DND-41 (cell line): ENCODE measurements around the gene ZNF135.
A peak's percentile ranks its signal among the peaks of the same experiment; 100 is the strongest.

Experiments used
- ATAC-seq: fragments of 200-7000 bp; cut with Tn5 transposase; 3 replicates; pipeline ENCODE4 v1.9.1; 2021; ENCODE audit warnings: low read depth; ENCODE audit not compliant: insufficient read depth
- DNase-seq: peaks from one replicate; pipeline ENCODE4 v3.0.0-alpha.2; 2020
- H2AFZ ChIP-seq: 2 replicates; pipeline ENCODE4 v1.6.0; 2012; ENCODE audit warnings: low read depth, low read length
- H3K27ac ChIP-seq: 2 replicates; pipeline ENCODE4 v1.5.1; 2012; ENCODE audit warnings: low read length, inconsistent platforms
- H3K27me3 ChIP-seq: fragments of 200-600 bp; sonication (generic); 2 replicates; pipeline ENCODE4 v1.6.0; 2012; ENCODE audit warnings: low read length, mild to moderate bottlenecking, inconsistent platforms; ENCODE audit not compliant: insufficient read depth, poor library complexity
- H3K36me3 ChIP-seq: 2 replicates; pipeline ENCODE4 v1.5.1; 2012; ENCODE audit warnings: low read length, inconsistent platforms; ENCODE audit not compliant: insufficient read depth
- H3K4me1 ChIP-seq: 2 replicates; pipeline ENCODE4 v1.5.1; 2012; ENCODE audit warnings: mild to moderate bottlenecking, low read length; ENCODE audit not compliant: insufficient read depth
- H3K4me2 ChIP-seq: 2 replicates; pipeline ENCODE4 v1.6.0; 2012; ENCODE audit warnings: mild to moderate bottlenecking, moderate library complexity, low read length, inconsistent platforms; ENCODE audit not compliant: insufficient read depth
- H3K4me3 ChIP-seq, 2 experiments: fragments of 200-600 bp in 1 of 2; shearing (Covaris generic) in 1 of 2; 2 replicates each; pipeline ENCODE4 v1.5.1; 2012 to 2016; ENCODE audit warnings: inconsistent platforms in 2 of 2, low read length in 2 of 2, mild to moderate bottlenecking in 2 of 2, low read depth in 1 of 2, moderate library complexity in 1 of 2
- H3K79me2 ChIP-seq: 2 replicates; pipeline ENCODE4 v1.6.0; 2012; ENCODE audit warnings: low read length, inconsistent platforms; ENCODE audit not compliant: insufficient read depth
- H3K9ac ChIP-seq: 2 replicates; pipeline ENCODE4 v1.6.0; 2012; ENCODE audit warnings: low read depth, mild to moderate bottlenecking, inconsistent platforms, low read length, moderate library complexity
- H3K9me3 ChIP-seq: 2 replicates; pipeline ENCODE4 v1.5.1; 2012; ENCODE audit warnings: low read length, moderate library complexity, mild to moderate bottlenecking, inconsistent platforms; ENCODE audit not compliant: insufficient read depth, severe bottlenecking
- H4K20me1 ChIP-seq: 2 replicates; pipeline ENCODE4 v1.6.0; 2012; ENCODE audit warnings: low read length; ENCODE audit not compliant: insufficient read depth
- CTCF ChIP-seq: IDR thresholded peaks from 2 replicates; pipeline ENCODE4 v1.5.1; 2012; ENCODE audit warnings: borderline replicate concordance, low read length, moderate library complexity, mild to moderate bottlenecking; ENCODE audit not compliant: poor library complexity, severe bottlenecking; ENCODE audit errors: extremely low read depth
- EZH2 ChIP-seq: IDR thresholded peaks from 3 replicates; pipeline ENCODE4 v1.6.1; 2012; ENCODE audit warnings: borderline replicate concordance, low read depth, mild to moderate bottlenecking, moderate library complexity, low read length, inconsistent platforms; ENCODE audit not compliant: severe bottlenecking

The ZNF135 gene

GRCh38 chr19:58097781-58098681 lies 38.9 kb downstream of the ZNF135 start, which contains the start of gene ZSCAN18:
ZSCAN18 (minus strand) TSS chr19:58098231; CDS start chr19:58090267, 7,964 bp downstream.
- H2AFZ ChIP-seq, result peak within 1 kb of the TSS; percentile 76
- ATAC-seq, result peak; percentile 97
- H3K9ac ChIP-seq, result peak within 1 kb of the TSS; percentile 99

GRCh38 chr19:58098682-58098998 lies 39.6 kb downstream of the ZNF135 start:
- peak overlapping the region; percentile 76 for H2AFZ ChIP-seq
- H3K9me3 ChIP-seq, result peaks cover 7% of the 10 kb centered on the region
- H3K36me3 ChIP-seq, result peaks cover 12% of the 10 kb centered on the region
- TF ChIP-seq EZH2, result no peak
- no peak for TF ChIP-seq CTCF
- H3K27ac ChIP-seq, result peak overlapping the region; percentile 58
- no peaks in the 10 kb centered on the region for H4K20me1 ChIP-seq
- no peaks in the 10 kb centered on the region for H3K27me3 ChIP-seq
- peak overlapping the region; percentile 99 for H3K9ac ChIP-seq
- H3K4me1 ChIP-seq, result peaks cover 21% of the 10 kb centered on the region
- peak overlapping the region; percentile 96 to 100; a peak in 3 of 4 replicates for H3K4me3 ChIP-seq
- H3K79me2 ChIP-seq, result peaks cover 30% of the 10 kb centered on the region
- H3K4me2 ChIP-seq, result peak overlapping the region; percentile 74
- no peak for DNase-seq
- no peak for ATAC-seq

More at GRCh38 chr19:58097781-58098681, 38.9 kb downstream of the ZNF135 start, which contains the start of gene ZSCAN18:
- H3K27me3 ChIP-seq, result no peaks in the 10 kb centered on the region
- H3K36me3 ChIP-seq, result peaks cover 12% of the 10 kb centered on the region
- H3K79me2 ChIP-seq, result peaks cover 30% of the 10 kb centered on the region
- TF ChIP-seq CTCF (no peak), EZH2 (no peak)
- peak within 1 kb of the TSS; percentile 96 to 100 for H3K4me3 ChIP-seq
- DNase-seq, result peak; percentile 98
- peak within 1 kb of the TSS; percentile 95 for H3K27ac ChIP-seq
- H4K20me1 ChIP-seq, result no peaks in the 10 kb centered on the region
- H3K4me2 ChIP-seq, result peak within 1 kb of the TSS; percentile 74
- peaks cover 21% of the 10 kb centered on the region for H3K4me1 ChIP-seq
- H3K9me3 ChIP-seq, result peaks cover 7% of the 10 kb centered on the region

GRCh38 chr19:58107778-58108545 lies 48.9 kb downstream of the ZNF135 start:
- H3K9ac ChIP-seq, result no peak overlapping the region
- no peaks in the 10 kb centered on the region for H3K79me2 ChIP-seq
- H3K36me3 ChIP-seq, result no peaks in the 10 kb centered on the region
- no peaks in the 10 kb centered on the region for H4K20me1 ChIP-seq
- H3K4me3 ChIP-seq, result no peak overlapping the region
- H2AFZ ChIP-seq, result no peak overlapping the region
- H3K4me2 ChIP-seq, result no peak overlapping the region
- TF ChIP-seq CTCF, result no peak
- no peak for TF ChIP-seq EZH2
- DNase-seq (no peak), ATAC-seq (no peak)
- no peaks in the 10 kb centered on the region for H3K27me3 ChIP-seq
- H3K9me3 ChIP-seq, result peaks cover 49% of the 10 kb centered on the region
- no peak overlapping the region for H3K27ac ChIP-seq
- no peaks in the 10 kb centered on the region for H3K4me1 ChIP-seq
